HepG2 (cell line): ENCODE data around the gene SRRM1. TPM values are rescaled to one million over a fixed set of nuclear protein-coding genes. Genes with fewer than 3 reads are reported as not detected.
A peak's percentile ranks its signal among the peaks of the same experiment; 100 is the strongest.

ENCODE experiments used
- HOXA3 ChIP-seq: sonication (generic); formaldehyde crosslinking; IDR thresholded peaks from 2 replicates; pipeline ENCODE4 v1.5.0; 2020; ENCODE audit warnings: missing genetic modification reagents
- NFRKB ChIP-seq: fragments of 450-650 bp; IDR thresholded peaks from 2 replicates; pipeline ENCODE4 v1.6.1; 2017
- PTBP1 ChIP-seq: fragments of 200-400 bp; formaldehyde crosslinking; IDR thresholded peaks from 2 replicates; pipeline ENCODE4 v1.6.1; 2018; ENCODE audit warnings: low read length, low read depth; ENCODE audit not compliant: poor library complexity, severe bottlenecking
- SP2 ChIP-seq: sonication (generic); formaldehyde crosslinking; IDR thresholded peaks from 2 replicates; pipeline ENCODE4 v1.5.1; 2020; ENCODE audit warnings: mild to moderate bottlenecking, missing genetic modification reagents
- ZBTB34 ChIP-seq: sonication (generic); formaldehyde crosslinking; IDR thresholded peaks from 2 replicates; pipeline ENCODE4 v1.8.0; 2022; ENCODE audit warnings: mild to moderate bottlenecking, missing genetic modification reagents
- ZFP36L2 ChIP-seq: sonication (generic); formaldehyde crosslinking; IDR thresholded peaks from 2 replicates; pipeline ENCODE4 v1.4.0; 2020; ENCODE audit warnings: missing genetic modification reagents
- ZNF224 ChIP-seq: sonication (generic); formaldehyde crosslinking; IDR thresholded peaks from 2 replicates; pipeline ENCODE4 v1.5.0; 2020; ENCODE audit warnings: mild to moderate bottlenecking, missing genetic modification reagents
- ZNF510 ChIP-seq: sonication (generic); formaldehyde crosslinking; IDR thresholded peaks from 2 replicates; pipeline ENCODE4 v1.4.0; 2020; ENCODE audit warnings: low read depth, mild to moderate bottlenecking, missing genetic modification reagents
- ZNF563 ChIP-seq: sonication (generic); formaldehyde crosslinking; IDR thresholded peaks from 2 replicates; pipeline ENCODE4 v1.8.0; 2022; ENCODE audit warnings: mild to moderate bottlenecking, moderate library complexity, missing genetic modification reagents
- ZNF670 ChIP-seq: sonication (generic); formaldehyde crosslinking; IDR thresholded peaks from 2 replicates; pipeline ENCODE4 v1.8.0; 2022; ENCODE audit warnings: mild to moderate bottlenecking, missing genetic modification reagents, borderline replicate concordance
- ZNF792 ChIP-seq: IDR thresholded peaks from 2 replicates; pipeline ENCODE4 v1.6.1; 2016
- ZNF879 ChIP-seq: sonication (generic); formaldehyde crosslinking; IDR thresholded peaks from 2 replicates; pipeline ENCODE4 v1.8.1; 2023; ENCODE audit warnings: missing genetic modification reagents
- polyA plus RNA-seq, 8 experiments: library from polyadenylated mRNA; depleted of rRNA in 3 of 8; stranded (reverse) in 7 of 8; unstranded in 1 of 8; fragments of >200 nt; fragmentation: Illumina TruSeq in 4 of 8; extraction: Trizol in 4 of 8; gene quantifications; 2 replicates each; pipeline versions ENCODE4 v1.2.1 to v1.2.3, GENCODE V29; 2011 to 2016; ENCODE audit warnings: low read depth in 4 of 8, missing spikeins in 1 of 8, mixed read lengths in 1 of 8; ENCODE audit not compliant: insufficient read depth in 1 of 8
- total RNA-seq, 5 experiments: library from RNA; depleted of rRNA; stranded (reverse); fragments of >200 nt; fragmentation: Illumina TruSeq; extraction: Trizol; gene quantifications; 2 replicates each; pipeline ENCODE4 v1.2.3, GENCODE V29; 2016; ENCODE audit warnings: low read depth in 1 of 5
- TF ChIP-seq, protein P1 (sequence below): sonication (generic); formaldehyde crosslinking; IDR thresholded peaks from 2 replicates; pipeline ENCODE4 v1.8.0; 2022; ENCODE audit warnings: missing genetic modification reagents, mild to moderate bottlenecking, moderate library complexity, borderline replicate concordance
- TF ChIP-seq, protein P2 (sequence below): sonication (generic); formaldehyde crosslinking; IDR thresholded peaks from 2 replicates; pipeline ENCODE4 v1.9.0; 2021; ENCODE audit warnings: missing genetic modification reagents, mild to moderate bottlenecking, borderline replicate concordance
- TF ChIP-seq, protein P3 (sequence below): sonication (generic); formaldehyde crosslinking; IDR thresholded peaks from 2 replicates; pipeline ENCODE4 v1.5.1; 2020; ENCODE audit warnings: missing genetic modification reagents, mild to moderate bottlenecking, borderline replicate concordance
- TF ChIP-seq, protein P4 (sequence below): sonication (generic); formaldehyde crosslinking; IDR thresholded peaks from 2 replicates; pipeline ENCODE4 v1.4.0; 2020; ENCODE audit warnings: missing genetic modification reagents

SRRM1 gene
- total and polyA plus RNA-seq, 2 of the 13 experiments (the other 11 are each of a cell fraction or from before 2014, with no cell fraction given): 31.6 to 44.5 TPM

DNA sequence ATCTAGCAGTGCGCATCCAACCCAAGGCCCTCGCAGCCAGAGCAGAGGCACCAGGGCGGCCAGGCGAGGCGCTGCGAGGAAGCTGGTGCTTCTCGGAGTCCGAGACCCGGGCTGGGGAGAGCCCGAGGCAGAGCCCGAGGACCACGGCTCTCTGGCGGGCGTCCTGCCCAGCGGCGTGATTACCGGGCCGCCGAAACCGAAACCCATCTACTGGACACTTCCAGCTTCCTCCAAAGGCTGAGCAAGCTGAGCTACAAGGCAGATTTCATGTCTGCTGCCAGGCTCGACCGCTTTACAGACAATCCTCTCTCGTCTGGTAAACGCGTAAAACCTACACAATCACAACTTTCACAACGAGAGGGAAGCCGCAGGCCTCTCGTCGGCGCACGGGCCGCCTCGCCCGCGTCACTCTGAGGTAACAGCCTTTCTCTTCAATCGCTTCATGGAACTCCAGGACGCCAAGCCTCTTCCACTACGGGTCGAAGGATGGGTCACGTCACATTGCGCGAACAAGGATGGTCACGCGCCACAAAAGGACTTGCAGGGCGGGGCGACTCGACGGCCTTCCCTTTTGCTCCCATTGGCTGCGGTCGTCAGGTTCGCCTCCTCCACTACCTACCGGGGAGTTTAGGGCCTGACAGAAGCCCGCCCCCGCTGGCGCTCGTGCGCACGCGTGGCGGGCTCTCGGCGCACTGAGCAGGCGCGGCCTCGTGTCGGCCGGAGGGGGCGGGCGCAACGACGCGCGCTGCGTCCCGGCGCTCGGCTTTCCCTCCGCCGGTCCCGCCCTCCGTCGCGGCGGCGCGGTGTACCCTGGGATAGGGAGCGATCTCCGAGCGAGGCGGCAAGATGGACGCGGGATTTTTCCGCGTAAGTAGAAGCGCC lies at the start of gene SRRM1 (continued):
- TF ChIP-seq ZNF510 (0 out of 2 replicates have a peak, but pooled peaks have one; percentile 61), ZFP36L2 (no peak), ZNF792 (CRISPR knock-in tag) (no peak), PTBP1 (no peak), ZBTB34 (CRISPR knock-in tag) (0 out of 2 replicates have a peak, but pooled peaks have one; percentile 66), ZNF670 (CRISPR knock-in tag) (no peak), ZNF224 (CRISPR knock-in tag) (peak; percentile 70; the same call in 1 of the 2 replicates), ZNF879 (CRISPR knock-in tag) (no peak), SP2 (CRISPR knock-in tag) (peak; percentile 77), NFRKB (no peak), ZNF563 (CRISPR knock-in tag) (peak; percentile 64), HOXA3 (CRISPR knock-in tag) (peak; percentile 98)
- TF ChIP-seq, protein P1, sequence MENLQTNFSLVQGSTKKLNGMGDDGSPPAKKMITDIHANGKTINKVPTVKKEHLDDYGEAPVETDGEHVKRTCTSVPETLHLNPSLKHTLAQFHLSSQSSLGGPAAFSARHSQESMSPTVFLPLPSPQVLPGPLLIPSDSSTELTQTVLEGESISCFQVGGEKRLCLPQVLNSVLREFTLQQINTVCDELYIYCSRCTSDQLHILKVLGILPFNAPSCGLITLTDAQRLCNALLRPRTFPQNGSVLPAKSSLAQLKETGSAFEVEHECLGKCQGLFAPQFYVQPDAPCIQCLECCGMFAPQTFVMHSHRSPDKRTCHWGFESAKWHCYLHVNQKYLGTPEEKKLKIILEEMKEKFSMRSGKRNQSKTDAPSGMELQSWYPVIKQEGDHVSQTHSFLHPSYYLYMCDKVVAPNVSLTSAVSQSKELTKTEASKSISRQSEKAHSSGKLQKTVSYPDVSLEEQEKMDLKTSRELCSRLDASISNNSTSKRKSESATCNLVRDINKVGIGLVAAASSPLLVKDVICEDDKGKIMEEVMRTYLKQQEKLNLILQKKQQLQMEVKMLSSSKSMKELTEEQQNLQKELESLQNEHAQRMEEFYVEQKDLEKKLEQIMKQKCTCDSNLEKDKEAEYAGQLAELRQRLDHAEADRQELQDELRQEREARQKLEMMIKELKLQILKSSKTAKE (CRISPR knock-in tag): no peak
- TF ChIP-seq, protein P2, sequence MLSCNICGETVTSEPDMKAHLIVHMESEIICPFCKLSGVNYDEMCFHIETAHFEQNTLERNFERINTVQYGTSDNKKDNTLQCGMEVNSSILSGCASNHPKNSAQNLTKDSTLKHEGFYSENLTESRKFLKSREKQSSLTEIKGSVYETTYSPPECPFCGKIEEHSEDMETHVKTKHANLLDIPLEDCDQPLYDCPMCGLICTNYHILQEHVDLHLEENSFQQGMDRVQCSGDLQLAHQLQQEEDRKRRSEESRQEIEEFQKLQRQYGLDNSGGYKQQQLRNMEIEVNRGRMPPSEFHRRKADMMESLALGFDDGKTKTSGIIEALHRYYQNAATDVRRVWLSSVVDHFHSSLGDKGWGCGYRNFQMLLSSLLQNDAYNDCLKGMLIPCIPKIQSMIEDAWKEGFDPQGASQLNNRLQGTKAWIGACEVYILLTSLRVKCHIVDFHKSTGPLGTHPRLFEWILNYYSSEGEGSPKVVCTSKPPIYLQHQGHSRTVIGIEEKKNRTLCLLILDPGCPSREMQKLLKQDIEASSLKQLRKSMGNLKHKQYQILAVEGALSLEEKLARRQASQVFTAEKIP: no peak
- TF ChIP-seq, protein P3, sequence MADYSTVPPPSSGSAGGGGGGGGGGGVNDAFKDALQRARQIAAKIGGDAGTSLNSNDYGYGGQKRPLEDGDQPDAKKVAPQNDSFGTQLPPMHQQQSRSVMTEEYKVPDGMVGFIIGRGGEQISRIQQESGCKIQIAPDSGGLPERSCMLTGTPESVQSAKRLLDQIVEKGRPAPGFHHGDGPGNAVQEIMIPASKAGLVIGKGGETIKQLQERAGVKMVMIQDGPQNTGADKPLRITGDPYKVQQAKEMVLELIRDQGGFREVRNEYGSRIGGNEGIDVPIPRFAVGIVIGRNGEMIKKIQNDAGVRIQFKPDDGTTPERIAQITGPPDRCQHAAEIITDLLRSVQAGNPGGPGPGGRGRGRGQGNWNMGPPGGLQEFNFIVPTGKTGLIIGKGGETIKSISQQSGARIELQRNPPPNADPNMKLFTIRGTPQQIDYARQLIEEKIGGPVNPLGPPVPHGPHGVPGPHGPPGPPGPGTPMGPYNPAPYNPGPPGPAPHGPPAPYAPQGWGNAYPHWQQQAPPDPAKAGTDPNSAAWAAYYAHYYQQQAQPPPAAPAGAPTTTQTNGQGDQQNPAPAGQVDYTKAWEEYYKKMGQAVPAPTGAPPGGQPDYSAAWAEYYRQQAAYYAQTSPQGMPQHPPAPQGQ: peak; percentile 91; the same call in 1 of the 2 replicates
- TF ChIP-seq, protein P4, sequence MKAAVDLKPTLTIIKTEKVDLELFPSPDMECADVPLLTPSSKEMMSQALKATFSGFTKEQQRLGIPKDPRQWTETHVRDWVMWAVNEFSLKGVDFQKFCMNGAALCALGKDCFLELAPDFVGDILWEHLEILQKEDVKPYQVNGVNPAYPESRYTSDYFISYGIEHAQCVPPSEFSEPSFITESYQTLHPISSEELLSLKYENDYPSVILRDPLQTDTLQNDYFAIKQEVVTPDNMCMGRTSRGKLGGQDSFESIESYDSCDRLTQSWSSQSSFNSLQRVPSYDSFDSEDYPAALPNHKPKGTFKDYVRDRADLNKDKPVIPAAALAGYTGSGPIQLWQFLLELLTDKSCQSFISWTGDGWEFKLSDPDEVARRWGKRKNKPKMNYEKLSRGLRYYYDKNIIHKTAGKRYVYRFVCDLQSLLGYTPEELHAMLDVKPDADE (CRISPR knock-in tag): no peak; the same call in 1 of the 2 replicates
